ENCODE data around the gene FCRL1. TPM values are rescaled to one million over a fixed set of nuclear protein-coding genes. Genes with fewer than 3 reads are reported as not detected.

FCRL1 gene
- total and polyA plus RNA-seq, 2 of the 8 experiments (the other 6 are each of a cell fraction or from before 2014, with no cell fraction given) = not detected

DNA sequence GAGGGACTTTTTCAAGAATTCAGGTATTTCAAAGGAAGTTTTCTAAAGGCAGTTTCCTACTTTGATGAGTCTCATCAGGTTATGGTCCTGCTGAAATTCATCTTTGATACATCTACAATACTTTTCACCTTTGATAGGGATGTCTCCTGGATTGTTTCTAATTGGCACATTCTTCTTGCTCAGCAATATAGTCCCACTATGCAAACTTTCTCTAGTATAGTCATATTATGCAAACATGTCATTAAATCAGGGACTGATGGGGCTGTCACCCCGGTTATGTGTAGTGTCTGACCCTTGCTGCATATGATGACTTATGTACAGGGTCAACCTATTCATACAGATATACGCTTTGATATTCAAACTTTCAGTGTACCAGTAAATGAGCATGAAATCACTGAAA lies 379 bp upstream of the FCRL1 start (continued):
- TF ChIP-seq, protein P1, sequence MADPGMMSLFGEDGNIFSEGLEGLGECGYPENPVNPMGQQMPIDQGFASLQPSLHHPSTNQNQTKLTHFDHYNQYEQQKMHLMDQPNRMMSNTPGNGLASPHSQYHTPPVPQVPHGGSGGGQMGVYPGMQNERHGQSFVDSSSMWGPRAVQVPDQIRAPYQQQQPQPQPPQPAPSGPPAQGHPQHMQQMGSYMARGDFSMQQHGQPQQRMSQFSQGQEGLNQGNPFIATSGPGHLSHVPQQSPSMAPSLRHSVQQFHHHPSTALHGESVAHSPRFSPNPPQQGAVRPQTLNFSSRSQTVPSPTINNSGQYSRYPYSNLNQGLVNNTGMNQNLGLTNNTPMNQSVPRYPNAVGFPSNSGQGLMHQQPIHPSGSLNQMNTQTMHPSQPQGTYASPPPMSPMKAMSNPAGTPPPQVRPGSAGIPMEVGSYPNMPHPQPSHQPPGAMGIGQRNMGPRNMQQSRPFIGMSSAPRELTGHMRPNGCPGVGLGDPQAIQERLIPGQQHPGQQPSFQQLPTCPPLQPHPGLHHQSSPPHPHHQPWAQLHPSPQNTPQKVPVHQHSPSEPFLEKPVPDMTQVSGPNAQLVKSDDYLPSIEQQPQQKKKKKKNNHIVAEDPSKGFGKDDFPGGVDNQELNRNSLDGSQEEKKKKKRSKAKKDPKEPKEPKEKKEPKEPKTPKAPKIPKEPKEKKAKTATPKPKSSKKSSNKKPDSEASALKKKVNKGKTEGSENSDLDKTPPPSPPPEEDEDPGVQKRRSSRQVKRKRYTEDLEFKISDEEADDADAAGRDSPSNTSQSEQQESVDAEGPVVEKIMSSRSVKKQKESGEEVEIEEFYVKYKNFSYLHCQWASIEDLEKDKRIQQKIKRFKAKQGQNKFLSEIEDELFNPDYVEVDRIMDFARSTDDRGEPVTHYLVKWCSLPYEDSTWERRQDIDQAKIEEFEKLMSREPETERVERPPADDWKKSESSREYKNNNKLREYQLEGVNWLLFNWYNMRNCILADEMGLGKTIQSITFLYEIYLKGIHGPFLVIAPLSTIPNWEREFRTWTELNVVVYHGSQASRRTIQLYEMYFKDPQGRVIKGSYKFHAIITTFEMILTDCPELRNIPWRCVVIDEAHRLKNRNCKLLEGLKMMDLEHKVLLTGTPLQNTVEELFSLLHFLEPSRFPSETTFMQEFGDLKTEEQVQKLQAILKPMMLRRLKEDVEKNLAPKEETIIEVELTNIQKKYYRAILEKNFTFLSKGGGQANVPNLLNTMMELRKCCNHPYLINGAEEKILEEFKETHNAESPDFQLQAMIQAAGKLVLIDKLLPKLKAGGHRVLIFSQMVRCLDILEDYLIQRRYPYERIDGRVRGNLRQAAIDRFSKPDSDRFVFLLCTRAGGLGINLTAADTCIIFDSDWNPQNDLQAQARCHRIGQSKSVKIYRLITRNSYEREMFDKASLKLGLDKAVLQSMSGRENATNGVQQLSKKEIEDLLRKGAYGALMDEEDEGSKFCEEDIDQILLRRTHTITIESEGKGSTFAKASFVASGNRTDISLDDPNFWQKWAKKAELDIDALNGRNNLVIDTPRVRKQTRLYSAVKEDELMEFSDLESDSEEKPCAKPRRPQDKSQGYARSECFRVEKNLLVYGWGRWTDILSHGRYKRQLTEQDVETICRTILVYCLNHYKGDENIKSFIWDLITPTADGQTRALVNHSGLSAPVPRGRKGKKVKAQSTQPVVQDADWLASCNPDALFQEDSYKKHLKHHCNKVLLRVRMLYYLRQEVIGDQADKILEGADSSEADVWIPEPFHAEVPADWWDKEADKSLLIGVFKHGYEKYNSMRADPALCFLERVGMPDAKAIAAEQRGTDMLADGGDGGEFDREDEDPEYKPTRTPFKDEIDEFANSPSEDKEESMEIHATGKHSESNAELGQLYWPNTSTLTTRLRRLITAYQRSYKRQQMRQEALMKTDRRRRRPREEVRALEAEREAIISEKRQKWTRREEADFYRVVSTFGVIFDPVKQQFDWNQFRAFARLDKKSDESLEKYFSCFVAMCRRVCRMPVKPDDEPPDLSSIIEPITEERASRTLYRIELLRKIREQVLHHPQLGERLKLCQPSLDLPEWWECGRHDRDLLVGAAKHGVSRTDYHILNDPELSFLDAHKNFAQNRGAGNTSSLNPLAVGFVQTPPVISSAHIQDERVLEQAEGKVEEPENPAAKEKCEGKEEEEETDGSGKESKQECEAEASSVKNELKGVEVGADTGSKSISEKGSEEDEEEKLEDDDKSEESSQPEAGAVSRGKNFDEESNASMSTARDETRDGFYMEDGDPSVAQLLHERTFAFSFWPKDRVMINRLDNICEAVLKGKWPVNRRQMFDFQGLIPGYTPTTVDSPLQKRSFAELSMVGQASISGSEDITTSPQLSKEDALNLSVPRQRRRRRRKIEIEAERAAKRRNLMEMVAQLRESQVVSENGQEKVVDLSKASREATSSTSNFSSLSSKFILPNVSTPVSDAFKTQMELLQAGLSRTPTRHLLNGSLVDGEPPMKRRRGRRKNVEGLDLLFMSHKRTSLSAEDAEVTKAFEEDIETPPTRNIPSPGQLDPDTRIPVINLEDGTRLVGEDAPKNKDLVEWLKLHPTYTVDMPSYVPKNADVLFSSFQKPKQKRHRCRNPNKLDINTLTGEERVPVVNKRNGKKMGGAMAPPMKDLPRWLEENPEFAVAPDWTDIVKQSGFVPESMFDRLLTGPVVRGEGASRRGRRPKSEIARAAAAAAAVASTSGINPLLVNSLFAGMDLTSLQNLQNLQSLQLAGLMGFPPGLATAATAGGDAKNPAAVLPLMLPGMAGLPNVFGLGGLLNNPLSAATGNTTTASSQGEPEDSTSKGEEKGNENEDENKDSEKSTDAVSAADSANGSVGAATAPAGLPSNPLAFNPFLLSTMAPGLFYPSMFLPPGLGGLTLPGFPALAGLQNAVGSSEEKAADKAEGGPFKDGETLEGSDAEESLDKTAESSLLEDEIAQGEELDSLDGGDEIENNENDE (IDR thresholded peaks at IDR 0.05; ENCODE audit: insufficient replicate concordance, low read length) = no peak
- TF ChIP-seq, protein P2, sequence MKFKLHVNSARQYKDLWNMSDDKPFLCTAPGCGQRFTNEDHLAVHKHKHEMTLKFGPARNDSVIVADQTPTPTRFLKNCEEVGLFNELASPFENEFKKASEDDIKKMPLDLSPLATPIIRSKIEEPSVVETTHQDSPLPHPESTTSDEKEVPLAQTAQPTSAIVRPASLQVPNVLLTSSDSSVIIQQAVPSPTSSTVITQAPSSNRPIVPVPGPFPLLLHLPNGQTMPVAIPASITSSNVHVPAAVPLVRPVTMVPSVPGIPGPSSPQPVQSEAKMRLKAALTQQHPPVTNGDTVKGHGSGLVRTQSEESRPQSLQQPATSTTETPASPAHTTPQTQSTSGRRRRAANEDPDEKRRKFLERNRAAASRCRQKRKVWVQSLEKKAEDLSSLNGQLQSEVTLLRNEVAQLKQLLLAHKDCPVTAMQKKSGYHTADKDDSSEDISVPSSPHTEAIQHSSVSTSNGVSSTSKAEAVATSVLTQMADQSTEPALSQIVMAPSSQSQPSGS (IDR thresholded peaks at IDR 0.05; ENCODE audit: low read length) = no peak

All from H1 (cell line).